H1 (cell line): ENCODE data around the gene AATK. TPM values are rescaled to one million over a fixed set of nuclear protein-coding genes. Genes with fewer than 3 reads are reported as not detected.

Experiments used
- CHD7 ChIP-seq: fragments of 300-600 bp; sonication (generic); IDR thresholded peaks from 2 replicates; pipeline ENCODE4 v1.7.1; 2012; ENCODE audit warnings: low read length, moderate library complexity, mild to moderate bottlenecking, inconsistent platforms; ENCODE audit not compliant: insufficient replicate concordance
- EP300 ChIP-seq, 2 experiments: IDR thresholded peaks; 1 replicate in 1 of 2; 2 replicates in 1 of 2; pipeline ENCODE4 v1.6.1; 2011 to 2012; ENCODE audit warnings: low read depth in 2 of 2, low read length in 2 of 2, mild to moderate bottlenecking in 2 of 2, borderline replicate concordance in 1 of 2, inconsistent platforms in 1 of 2, moderate library complexity in 1 of 2
- RAD21 ChIP-seq, 2 experiments: IDR thresholded peaks in 1 of 2; conservative IDR thresholded peaks in 1 of 2; 2 replicates each; pipeline ENCODE4 v1.6.1; 2011; ENCODE audit warnings: low read depth in 2 of 2, low read length in 2 of 2, improper control_type of control experiment in 1 of 2, inconsistent platforms in 1 of 2, mild to moderate bottlenecking in 1 of 2, moderate library complexity in 1 of 2
- RFX5 ChIP-seq: IDR thresholded peaks from 2 replicates; pipeline ENCODE4 v1.6.1; 2011; ENCODE audit warnings: low read depth, low read length, improper control_type of control experiment, borderline replicate concordance
- SP2 ChIP-seq: IDR thresholded peaks from 2 replicates; pipeline ENCODE4 v1.6.1; 2012; ENCODE audit warnings: mild to moderate bottlenecking, low read length, inconsistent platforms
- YY1 ChIP-seq: IDR thresholded peaks from 2 replicates; pipeline ENCODE4 v1.6.1; 2011; ENCODE audit warnings: low read depth, mild to moderate bottlenecking, low read length
- polyA plus RNA-seq, 7 experiments: library from polyadenylated mRNA; depleted of rRNA in 3 of 7; stranded (reverse) in 5 of 7; unstranded in 2 of 7; fragments of >200 nt in 5 of 7; fragments of 200-250 nt in 2 of 7; gene quantifications; 1 replicate in 5 of 7; 2 replicates in 1 of 7; 4 replicates in 1 of 7; pipeline versions ENCODE4 v1.2.1 to v1.2.3, GENCODE V29; 2011 to 2013; ENCODE audit warnings: missing spikeins in 2 of 7, mixed read lengths in 2 of 7
- total RNA-seq: library from RNA; stranded (reverse); fragmentation: NEBNext Ultra II Directional; extraction: Animal tissue kit (Norgen Biotek cat#: 25700); gene quantifications from 2 replicates; pipeline ENCODE4 v1.2.1, GENCODE V29; 2021

Gene AATK
- total and polyA plus RNA-seq, 2 of the 8 experiments (the other 6 are each of a cell fraction or from before 2014, with no cell fraction given), result 1.7 to 3.5 TPM

- no peak for TF ChIP-seq CHD7
- TF ChIP-seq EP300 (IDR thresholded peaks at IDR 0.05; ENCODE audit: borderline replicate concordance in 1 of 2, low read depth in 2 of 2, low read length in 2 of 2), result no peak
- no peak for TF ChIP-seq SP2
- no peak for TF ChIP-seq YY1
- TF ChIP-seq RFX5, result no peak
- TF ChIP-seq RAD21 (IDR thresholded peaks at IDR 0.05 in 1 of 2, conservative IDR thresholded peaks at IDR 0.05 in 1 of 2; ENCODE audit: low read depth in 2 of 2, low read length in 2 of 2), result no peak
- TF ChIP-seq, all 59 proteins: peak for 0
These were observed 80.6 kb downstream of the AATK start (continued) for GRCh38 chr17:81085420-81085911.
